Stomach smooth muscle (tissue), 2 donors: ENCODE measurements around the gene USP21.
A peak's percentile ranks its signal among the peaks of the same experiment; 100 is the strongest.

Experiments used
- H3K27ac ChIP-seq: one replicate; pipeline ENCODE4 v1.7.0; 2013; ENCODE audit warnings: mild to moderate bottlenecking, low read length, inconsistent platforms
- H3K27me3 ChIP-seq, 2 donors: one replicate each; pipeline ENCODE4 v1.7.0; 2013; ENCODE audit warnings: low read length in 2 of 2; ENCODE audit not compliant: insufficient read depth in 2 of 2, control insufficient read depth in 1 of 2
- H3K36me3 ChIP-seq, 2 donors: one replicate each; pipeline ENCODE4 v1.7.0; 2013; ENCODE audit warnings: low read length in 2 of 2; ENCODE audit not compliant: control insufficient read depth in 2 of 2, insufficient read depth in 2 of 2
- H3K4me1 ChIP-seq: one replicate; pipeline ENCODE4 v1.7.0; 2013; ENCODE audit warnings: low read length; ENCODE audit not compliant: control insufficient read depth, insufficient read depth
- H3K4me3 ChIP-seq, 2 donors: one replicate each; pipeline ENCODE4 v1.7.0; 2013; ENCODE audit warnings: low read length in 2 of 2
- H3K9ac ChIP-seq, 2 donors: one replicate each; pipeline ENCODE4 v1.7.0; 2013; ENCODE audit warnings: low read length in 2 of 2, mild to moderate bottlenecking in 1 of 2
- H3K9me3 ChIP-seq, 2 donors: one replicate each; pipeline ENCODE4 v1.7.0; 2013; ENCODE audit warnings: low read length in 2 of 2; ENCODE audit not compliant: control insufficient read depth in 2 of 2
- donor health status: healthy.
- donor health status: Pancreatic carcinoma.

USP21 gene

GRCh38 chr1:161193561-161194235 lies 34.4 kb downstream of the USP21 start:
- Histone ChIP-seq H3K4me1 (peaks cover 37% of the 10 kb centered on the region), H3K9ac (no peak overlapping the region), H3K9me3 (no peaks in the 10 kb centered on the region), H3K36me3 (peaks cover 0 to 18% of the 10 kb centered on the region in 2 donors), H3K27ac (no peak overlapping the region), H3K27me3 (no peaks in the 10 kb centered on the region), H3K4me3 (no peak overlapping the region)

GRCh38 chr1:161195171-161195570 lies 35.9 kb downstream of the USP21 start:
- Histone ChIP-seq H3K4me3 (peak overlapping the region in 1 of 2 donors; percentile 54), H3K27ac (no peak overlapping the region), H3K4me1 (peaks cover 51% of the 10 kb centered on the region)

GRCh38 chr1:161196111-161196510 lies 36.8 kb downstream of the USP21 start:
- peaks cover 60% of the 10 kb centered on the region for H3K4me1 ChIP-seq
- H3K27ac ChIP-seq: no peak overlapping the region
- peak overlapping the region in 1 of 2 donors; percentile 80 for H3K9ac ChIP-seq
- H3K4me3 ChIP-seq: peak overlapping the region; percentile 22 to 68
- no peaks in the 10 kb centered on the region for H3K27me3 ChIP-seq
- peaks cover 0 to 18% of the 10 kb centered on the region in 2 donors for H3K36me3 ChIP-seq
- no peaks in the 10 kb centered on the region for H3K9me3 ChIP-seq

More at GRCh38 chr1:161195171-161195570, 35.9 kb downstream of the USP21 start:
- Histone ChIP-seq H3K27me3 (no peaks in the 10 kb centered on the region), H3K36me3 (peaks cover 0 to 18% of the 10 kb centered on the region in 2 donors), H3K9ac (peak overlapping the region in 1 of 2 donors; percentile 80), H3K9me3 (no peaks in the 10 kb centered on the region)

- Histone ChIP-seq H3K4me1 (peaks cover 67% of the 10 kb centered on the region), H3K27me3 (no peaks in the 10 kb centered on the region), H3K9ac (peak overlapping the region; percentile 51 to 80), H3K36me3 (peaks cover 0 to 15% of the 10 kb centered on the region in 2 donors), H3K4me3 (peak overlapping the region; percentile 66 to 68), H3K27ac (peak overlapping the region; percentile 99), H3K9me3 (no peaks in the 10 kb centered on the region)
Observed at GRCh38 chr1:161196521-161197451, 37.5 kb downstream of the USP21 start.

GRCh38 chr1:161197560-161198193 lies 38.4 kb downstream of the USP21 start:
- H3K4me1 ChIP-seq: peaks cover 65% of the 10 kb centered on the region
- H3K27me3 ChIP-seq: no peaks in the 10 kb centered on the region
- H3K4me3 ChIP-seq: peak overlapping the region; percentile 66 to 68
- peak overlapping the region; percentile 99 for H3K27ac ChIP-seq
- H3K9me3 ChIP-seq: no peaks in the 10 kb centered on the region
- peaks cover 0 to 12% of the 10 kb centered on the region in 2 donors for H3K36me3 ChIP-seq
- peak overlapping the region; percentile 55 to 80 for H3K9ac ChIP-seq

GRCh38 chr1:161198194-161198896 lies 39.0 kb downstream of the USP21 start:
- H3K27me3 ChIP-seq: no peaks in the 10 kb centered on the region
- H3K36me3 ChIP-seq: peaks cover 0 to 12% of the 10 kb centered on the region in 2 donors
- peaks cover 65% of the 10 kb centered on the region for H3K4me1 ChIP-seq
- peak overlapping the region in 1 of 2 donors; percentile 80 for H3K9ac ChIP-seq
- H3K4me3 ChIP-seq: peak overlapping the region; percentile 66 to 68
- H3K9me3 ChIP-seq: no peaks in the 10 kb centered on the region
- peak overlapping the region; percentile 99 for H3K27ac ChIP-seq

- H3K27ac ChIP-seq: peak within 1 kb of the TSS; percentile 99
- H3K27me3 ChIP-seq: no peaks in the 10 kb centered on the region
- peak within 1 kb of the TSS; percentile 66 to 68 for H3K4me3 ChIP-seq
- H3K9me3 ChIP-seq: no peaks in the 10 kb centered on the region
- H3K4me1 ChIP-seq: peaks cover 69% of the 10 kb centered on the region
- peaks cover 0 to 12% of the 10 kb centered on the region in 2 donors for H3K36me3 ChIP-seq
- peak within 1 kb of the TSS in 1 of 2 donors; percentile 80 for H3K9ac ChIP-seq
Observed at GRCh38 chr1:161198897-161199431, 39.7 kb downstream of the USP21 start, which contains the start of gene ADAMTS4. TSS of gene ADAMTS4 (minus strand) at chr1:161199054. CDS start at chr1:161198627, 427 bp downstream.

- H3K4me3 ChIP-seq: peak overlapping the region in 1 of 2 donors; percentile 34
- H3K9ac ChIP-seq: peak overlapping the region in 1 of 2 donors; percentile 80
- H3K9me3 ChIP-seq: no peaks in the 10 kb centered on the region
- peaks cover 69% of the 10 kb centered on the region for H3K4me1 ChIP-seq
- no peaks in the 10 kb centered on the region for H3K27me3 ChIP-seq
- peaks cover 0 to 13% of the 10 kb centered on the region in 2 donors for H3K36me3 ChIP-seq
- H3K27ac ChIP-seq: peak overlapping the region; percentile 99
Observed at GRCh38 chr1:161199506-161200139, 40.3 kb downstream of the USP21 start.

- Histone ChIP-seq H3K4me3 (peak overlapping the region in 1 of 2 donors; percentile 99), H3K9me3 (no peaks in the 10 kb centered on the region), H3K27ac (peak overlapping the region; percentile 99), H3K36me3 (peaks cover 0 to 7% of the 10 kb centered on the region in 2 donors), H3K9ac (peak overlapping the region; percentile 96 to 98), H3K4me1 (peaks cover 69% of the 10 kb centered on the region), H3K27me3 (no peaks in the 10 kb centered on the region)
Observed at GRCh38 chr1:161200421-161200991, 41.2 kb downstream of the USP21 start.
